ENCODE data around the gene COBL.

GRCh38 chr7:51236470-51237132 is 80.0 kb downstream of the COBL start:
- TF ChIP-seq POLR2A (IDR thresholded peaks at IDR 0.05) (no peak), CTCF (IDR thresholded peaks at IDR 0.05) (no peak), POLR2AphosphoS5 (IDR thresholded peaks at IDR 0.05) (no peak), EP300 (IDR thresholded peaks at IDR 0.05; ENCODE audit: low read depth) (no peak)

Data from transverse colon (tissue), 4 donors.